A673 (cell line): Measurements from ENCODE around the gene PRR5. TPM values are rescaled to one million over a fixed set of nuclear protein-coding genes. Genes with fewer than 3 reads are reported as not detected.

ENCODE experiments used
- BruUV-seq: library from RNA; stranded (reverse); fragments of 400-500 nt; replicated peaks from 2 replicates; lab custom pipeline; 2021; lab: Mats Ljungman, UMichigan
- CTCF ChIA-PET: fragments of 300-600 bp; sonication (Branson Sonifier 250); formaldehyde crosslinking; loops from one replicate; lab custom pipeline; 2022; ENCODE audit warnings: antibody characterized with exemption; lab: Charles Lee
- POLR2A ChIA-PET: fragments of 300-600 bp; sonication (Branson Sonifier 250); formaldehyde crosslinking; loops from one replicate; lab custom pipeline; 2022; ENCODE audit warnings: antibody characterized with exemption; ENCODE audit not compliant: low non-redundant PET; lab: Charles Lee
- DNase-seq: peaks from one replicate; pipeline ENCODE4 v3.0.0-alpha.2; 2015; ENCODE audit warnings: low spot score
- H3K27ac ChIP-seq: fragments of 200-600 bp; sonication (generic); 2 replicates; pipeline ENCODE4 v1.5.1; 2016; ENCODE audit warnings: mixed run types, low read depth, mild to moderate bottlenecking, mixed read lengths, antibody characterized with exemption, low read length; ENCODE audit not compliant: poor library complexity, severe bottlenecking
- H3K27me3 ChIP-seq: fragments of 200-600 bp; sonication (generic); replicated peaks from 2 replicates; pipeline ENCODE4 v1.6.1; 2017; ENCODE audit warnings: mixed run types, low read depth, mild to moderate bottlenecking, mixed read lengths, antibody characterized with exemption, low read length; ENCODE audit not compliant: insufficient read depth, poor library complexity
- H3K36me3 ChIP-seq: fragments of 200-600 bp; sonication (generic); 2 replicates; pipeline ENCODE4 v1.6.1; 2016; ENCODE audit warnings: mixed run types, mild to moderate bottlenecking, mixed read lengths, antibody characterized with exemption, low read length; ENCODE audit not compliant: insufficient read depth, poor library complexity, severe bottlenecking
- H3K4me1 ChIP-seq: fragments of 200-600 bp; sonication (generic); 2 replicates; pipeline ENCODE4 v1.6.1; 2017; ENCODE audit warnings: mixed run types, mild to moderate bottlenecking, mixed read lengths, antibody characterized with exemption, low read length; ENCODE audit not compliant: insufficient read depth, poor library complexity, severe bottlenecking
- H3K4me3 ChIP-seq: fragments of 200-600 bp; sonication (generic); 2 replicates; pipeline ENCODE4 v1.5.1; 2016; ENCODE audit warnings: low read depth, mixed run types, mild to moderate bottlenecking, mixed read lengths, low read length; ENCODE audit not compliant: poor library complexity, severe bottlenecking
- H3K9me3 ChIP-seq: fragments of 200-600 bp; sonication (generic); 2 replicates; pipeline ENCODE4 v1.6.1; 2016; ENCODE audit warnings: mixed run types, low read depth, mild to moderate bottlenecking, mixed read lengths, antibody characterized with exemption, low read length; ENCODE audit not compliant: poor library complexity, severe bottlenecking
- EZH2 ChIP-seq: fragments of 200-600 bp; sonication (generic); IDR thresholded peaks from 2 replicates; pipeline ENCODE4 v1.6.1; 2017; ENCODE audit warnings: borderline replicate concordance, low read depth, mild to moderate bottlenecking, mixed read lengths, antibody characterized with exemption, low read length; ENCODE audit not compliant: poor library complexity, severe bottlenecking
- intact Hi-C: fragments of 100-400 bp; cut with micrococcal nuclease; formaldehyde crosslinking; loops from one replicate; pipeline ENCODE4 v1.10.0; 2022; ENCODE audit not compliant: unreplicated experiment
- total RNA-seq: library from RNA; stranded (reverse); gene quantifications from 2 replicates; pipeline ENCODE4 v1.2.3, GENCODE V29; 2021
- TF ChIP-seq, protein P1 (sequence below): fragments of 300-800, 200-600 bp; sonication (generic); conservative IDR thresholded peaks from 2 replicates; pipeline ENCODE4 v1.5.1; 2017; ENCODE audit warnings: low read depth, mild to moderate bottlenecking, antibody characterized with exemption, low read length, moderate library complexity, mixed read lengths

Gene PRR5
- total RNA-seq, 1 experiment from 2014 or later: 17.9 TPM

DNA sequence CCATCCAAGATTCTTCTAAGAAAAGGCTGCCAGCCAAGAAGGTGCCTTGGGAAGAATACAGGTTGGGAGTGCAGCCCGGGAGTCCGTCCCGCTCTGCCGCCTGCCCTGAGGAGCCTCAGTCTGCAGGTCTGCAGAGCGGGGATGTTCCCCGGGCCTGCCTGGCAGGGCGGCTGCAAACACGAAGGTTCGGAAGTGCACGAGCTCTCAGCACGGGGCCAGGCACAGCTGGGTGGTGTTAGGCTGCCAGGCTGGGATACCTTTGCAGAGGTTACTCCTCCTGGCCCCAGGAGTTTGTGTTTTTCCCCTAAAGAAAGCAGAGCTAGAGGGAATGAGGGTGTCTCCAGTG, 9.4 kb upstream of the PRR5 start:
- intact Hi-C loops: no loop called here

DNA sequence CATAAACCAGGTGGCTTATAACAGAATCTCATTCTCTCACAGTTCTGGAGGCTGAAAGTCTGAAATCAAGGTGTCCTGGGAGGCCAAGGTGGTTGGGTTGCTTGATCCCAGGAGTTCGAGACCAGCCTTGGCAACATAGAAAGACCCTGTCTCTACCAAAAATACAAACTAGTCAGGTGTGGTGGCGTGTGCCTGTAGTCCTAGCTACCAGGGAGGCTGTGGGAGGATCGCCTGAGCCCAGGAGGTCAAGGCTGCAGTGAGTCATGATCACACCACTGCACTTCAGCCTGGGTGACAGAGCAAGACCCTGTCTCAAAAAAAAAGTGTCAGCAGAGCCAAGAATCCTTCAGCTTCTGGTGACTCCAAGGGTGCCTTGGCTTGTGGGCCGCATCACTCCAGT, 8.9 kb upstream of the PRR5 start:
- Histone ChIP-seq H3K4me3 (no peak overlapping the region), H3K36me3 (no peaks in the 10 kb centered on the region), H3K4me1 (no peaks in the 10 kb centered on the region), H3K27me3 (no peaks in the 10 kb centered on the region), H3K9me3 (no peaks in the 10 kb centered on the region), H3K27ac (no peak overlapping the region)
- ChIA-PET CTCF (interaction anchor here (0.6 kb wide), 1 partner anchor 56 kb away, joined by 6 read pairs; no protein-coding TSS in a partner anchor), POLR2A (no interaction called here)
- TF ChIP-seq, protein P1, sequence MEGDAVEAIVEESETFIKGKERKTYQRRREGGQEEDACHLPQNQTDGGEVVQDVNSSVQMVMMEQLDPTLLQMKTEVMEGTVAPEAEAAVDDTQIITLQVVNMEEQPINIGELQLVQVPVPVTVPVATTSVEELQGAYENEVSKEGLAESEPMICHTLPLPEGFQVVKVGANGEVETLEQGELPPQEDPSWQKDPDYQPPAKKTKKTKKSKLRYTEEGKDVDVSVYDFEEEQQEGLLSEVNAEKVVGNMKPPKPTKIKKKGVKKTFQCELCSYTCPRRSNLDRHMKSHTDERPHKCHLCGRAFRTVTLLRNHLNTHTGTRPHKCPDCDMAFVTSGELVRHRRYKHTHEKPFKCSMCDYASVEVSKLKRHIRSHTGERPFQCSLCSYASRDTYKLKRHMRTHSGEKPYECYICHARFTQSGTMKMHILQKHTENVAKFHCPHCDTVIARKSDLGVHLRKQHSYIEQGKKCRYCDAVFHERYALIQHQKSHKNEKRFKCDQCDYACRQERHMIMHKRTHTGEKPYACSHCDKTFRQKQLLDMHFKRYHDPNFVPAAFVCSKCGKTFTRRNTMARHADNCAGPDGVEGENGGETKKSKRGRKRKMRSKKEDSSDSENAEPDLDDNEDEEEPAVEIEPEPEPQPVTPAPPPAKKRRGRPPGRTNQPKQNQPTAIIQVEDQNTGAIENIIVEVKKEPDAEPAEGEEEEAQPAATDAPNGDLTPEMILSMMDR: no peak
- no peak for TF ChIP-seq EZH2
- no TSS peak for BruUV-seq
- no peak for DNase-seq
- intact Hi-C loops: no loop called here

More for the DNA sequence above, 9.4 kb upstream of the PRR5 start:
- DNase-seq: no peak
- TF ChIP-seq EZH2: no peak
- TF ChIP-seq, protein P1: no peak
- no peaks in the 10 kb centered on the region for H3K27me3 ChIP-seq
- no peaks in the 10 kb centered on the region for H3K36me3 ChIP-seq
- H3K9me3 ChIP-seq: no peaks in the 10 kb centered on the region
- POLR2A ChIA-PET: no interaction called here
- H3K4me3 ChIP-seq: no peak overlapping the region
- H3K27ac ChIP-seq: no peak overlapping the region
- BruUV-seq: no TSS peak
- H3K4me1 ChIP-seq: no peaks in the 10 kb centered on the region
- CTCF ChIA-PET: no interaction called here

DNA sequence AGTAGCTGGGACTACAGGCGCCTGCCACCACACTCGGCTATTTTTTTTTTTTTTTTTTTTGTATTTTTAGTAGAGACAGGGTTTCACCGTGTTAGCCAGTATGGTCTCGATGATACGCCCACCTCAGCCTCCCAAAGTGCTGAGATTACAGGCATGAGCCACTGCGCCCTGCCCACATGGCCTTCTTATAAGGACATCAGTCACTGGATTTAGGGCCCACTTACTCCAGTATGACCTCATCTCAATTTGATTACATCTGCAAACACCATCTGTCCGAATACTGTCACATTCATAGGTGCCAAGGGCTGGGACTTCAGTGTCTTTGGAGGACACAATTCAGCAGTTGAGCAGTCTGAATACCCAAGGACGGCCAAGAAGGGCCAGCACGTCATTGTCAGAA, 8.2 kb upstream of the PRR5 start:
- no peak overlapping the region for H3K27ac ChIP-seq
- no TSS peak for BruUV-seq
- no peaks in the 10 kb centered on the region for H3K9me3 ChIP-seq
- intact Hi-C loops: no loop called here
- H3K27me3 ChIP-seq: no peaks in the 10 kb centered on the region
- TF ChIP-seq, protein P1: no peak
- no peak for TF ChIP-seq EZH2
- H3K36me3 ChIP-seq: no peaks in the 10 kb centered on the region
- CTCF ChIA-PET: interaction anchor here (0.6 kb wide), 1 partner anchor 55 kb away, joined by 6 read pairs; no protein-coding TSS in a partner anchor
- DNase-seq: no peak
- H3K4me1 ChIP-seq: no peaks in the 10 kb centered on the region
- no peak overlapping the region for H3K4me3 ChIP-seq
- POLR2A ChIA-PET: no interaction called here
